HEK293T (cell line): Measurements from ENCODE around the gene FA2H.

Source experiments
- BHLHE40 ChIP-seq: fragments of 450-650 bp; IDR thresholded peaks from 2 replicates; pipeline ENCODE4 v1.6.1; 2016; ENCODE audit warnings: mild to moderate bottlenecking, moderate library complexity, borderline replicate concordance
- ELF4 ChIP-seq: fragments of 450-650 bp; IDR thresholded peaks from 2 replicates; pipeline ENCODE4 v1.6.1; 2017; ENCODE audit warnings: antibody characterized with exemption
- FOXA1 ChIP-seq: fragments of 450-650 bp; IDR thresholded peaks from 2 replicates; pipeline ENCODE4 v1.6.1; 2016; ENCODE audit warnings: mild to moderate bottlenecking
- FOXM1 ChIP-seq: fragments of 450-650 bp; IDR thresholded peaks from 2 replicates; pipeline ENCODE4 v1.6.1; 2017; ENCODE audit warnings: mild to moderate bottlenecking, borderline replicate concordance
- NFRKB ChIP-seq: fragments of 450-650 bp; IDR thresholded peaks from 2 replicates; pipeline ENCODE4 v1.6.1; 2016; ENCODE audit warnings: mild to moderate bottlenecking, moderate library complexity
- SP1 ChIP-seq: fragments of 450-650 bp; IDR thresholded peaks from 2 replicates; pipeline ENCODE4 v1.6.1; 2017
- SUZ12 ChIP-seq: fragments of 450-650 bp; IDR thresholded peaks from 2 replicates; pipeline ENCODE4 v1.6.1; 2016; ENCODE audit warnings: mild to moderate bottlenecking
- TF ChIP-seq, protein P1 (sequence below): fragments of 450-650 bp; IDR thresholded peaks from 2 replicates; pipeline ENCODE4 v1.6.1; 2016

DNA sequence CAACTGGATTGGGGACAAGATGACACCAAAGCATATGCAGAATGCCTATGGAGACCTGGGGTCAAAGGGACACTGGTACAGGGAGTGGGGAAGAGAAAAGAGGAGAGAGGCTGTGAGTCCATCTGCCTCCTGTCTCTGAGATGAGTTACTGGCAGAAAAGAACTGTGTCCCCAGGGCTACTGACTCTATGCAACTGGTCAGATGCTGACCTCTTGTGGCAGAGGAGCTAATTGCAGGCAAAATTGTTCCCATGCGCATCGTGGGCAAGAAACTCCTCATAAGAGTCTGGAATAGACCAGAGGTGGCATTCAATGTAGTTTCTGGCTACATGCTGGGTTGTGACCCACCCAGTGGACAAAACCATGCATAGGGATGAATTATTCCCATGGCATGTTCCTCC lies 47.9 kb downstream of the FA2H start:
- TF ChIP-seq FOXA1 = no peak
- TF ChIP-seq BHLHE40 = no peak
- no peak for TF ChIP-seq FOXM1
- TF ChIP-seq SUZ12 = no peak
- no peak for TF ChIP-seq ELF4
- no peak for TF ChIP-seq NFRKB
- TF ChIP-seq, protein P1, sequence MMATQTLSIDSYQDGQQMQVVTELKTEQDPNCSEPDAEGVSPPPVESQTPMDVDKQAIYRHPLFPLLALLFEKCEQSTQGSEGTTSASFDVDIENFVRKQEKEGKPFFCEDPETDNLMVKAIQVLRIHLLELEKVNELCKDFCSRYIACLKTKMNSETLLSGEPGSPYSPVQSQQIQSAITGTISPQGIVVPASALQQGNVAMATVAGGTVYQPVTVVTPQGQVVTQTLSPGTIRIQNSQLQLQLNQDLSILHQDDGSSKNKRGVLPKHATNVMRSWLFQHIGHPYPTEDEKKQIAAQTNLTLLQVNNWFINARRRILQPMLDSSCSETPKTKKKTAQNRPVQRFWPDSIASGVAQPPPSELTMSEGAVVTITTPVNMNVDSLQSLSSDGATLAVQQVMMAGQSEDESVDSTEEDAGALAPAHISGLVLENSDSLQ = no peak
- no peak for TF ChIP-seq SP1
